KMS-11 (cell line): ENCODE data around the gene DGAT2.

Source experiments
- H2AFZ ChIP-seq: fragments of 200-600 bp; sonication (generic); 2 replicates; pipeline ENCODE4 v1.6.1; 2016; ENCODE audit warnings: antibody characterized with exemption, mixed run types, low read depth
- H3K27ac ChIP-seq: fragments of 200-600 bp; sonication (generic); 2 replicates; pipeline ENCODE4 v1.6.1; 2016; ENCODE audit warnings: mild to moderate bottlenecking, mixed run types
- H3K27me3 ChIP-seq: fragments of 200-600 bp; sonication (generic); 2 replicates; pipeline ENCODE4 v1.6.1; 2017; ENCODE audit warnings: mild to moderate bottlenecking, low read depth, mixed run types, moderate library complexity; ENCODE audit not compliant: insufficient read depth
- H3K36me3 ChIP-seq: fragments of 200-600 bp; sonication (generic); 2 replicates; pipeline ENCODE4 v1.6.1; 2017; ENCODE audit warnings: mild to moderate bottlenecking, mixed run types; ENCODE audit not compliant: insufficient read depth
- H3K4me1 ChIP-seq: fragments of 200-600 bp; sonication (generic); 2 replicates; pipeline ENCODE4 v1.6.1; 2016; ENCODE audit warnings: mild to moderate bottlenecking, low read depth, mixed run types; ENCODE audit not compliant: poor library complexity, severe bottlenecking
- H3K4me2 ChIP-seq: fragments of 200-600 bp; sonication (generic); 2 replicates; pipeline ENCODE4 v1.7.0; 2016; ENCODE audit warnings: mild to moderate bottlenecking, mixed run types
- H3K4me3 ChIP-seq: fragments of 200-600 bp; sonication (generic); IDR thresholded peaks from 2 replicates; pipeline ENCODE4 v1.6.1; 2017; ENCODE audit warnings: low read depth, low read length, mixed read lengths; ENCODE audit not compliant: insufficient read depth
- H3K79me2 ChIP-seq: fragments of 200-600 bp; sonication (generic); 2 replicates; pipeline ENCODE4 v1.6.1; 2016; ENCODE audit warnings: low read depth, mixed run types; ENCODE audit not compliant: insufficient read depth
- H3K9ac ChIP-seq: fragments of 200-600 bp; sonication (generic); 2 replicates; pipeline ENCODE4 v1.6.1; 2016; ENCODE audit warnings: mild to moderate bottlenecking, mixed run types
- H4K20me1 ChIP-seq: fragments of 200-600 bp; sonication (generic); 2 replicates; pipeline ENCODE4 v1.6.1; 2016; ENCODE audit warnings: mild to moderate bottlenecking, mixed run types; ENCODE audit not compliant: insufficient read depth
- TF ChIP-seq, protein P1 (sequence below): fragments of 200-600 bp; sonication (generic); conservative IDR thresholded peaks from 2 replicates; pipeline ENCODE4 v1.6.1; 2017; ENCODE audit warnings: low read depth, mild to moderate bottlenecking, antibody characterized with exemption, low read length, moderate library complexity, mixed read lengths

DGAT2 gene

DNA sequence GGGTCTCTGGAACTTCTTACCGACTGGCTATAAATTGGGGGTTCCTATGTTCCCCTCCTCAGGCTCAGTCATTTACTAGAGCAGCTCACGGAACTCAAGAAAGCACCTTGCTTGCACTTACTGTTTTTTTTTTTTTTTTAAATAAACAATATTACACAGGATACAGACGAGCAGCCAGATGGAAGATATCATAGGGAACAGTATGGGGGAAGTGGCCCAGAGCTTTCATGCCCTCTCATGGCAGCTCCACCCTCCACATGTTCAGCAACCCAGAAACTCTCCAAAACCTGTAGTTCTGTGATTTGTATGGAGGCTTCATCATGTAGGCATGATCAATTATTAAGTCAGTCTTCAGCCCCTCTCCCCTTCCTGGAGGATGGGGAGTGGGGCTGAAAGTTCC is 54.0 kb downstream of the DGAT2 start:
- H3K27ac ChIP-seq: no peak overlapping the region
- 0 out of 2 replicates have a peak, but pooled peaks cover 4% of the 10 kb centered on the region for H4K20me1 ChIP-seq
- no peak overlapping the region for H3K9ac ChIP-seq
- H3K4me3 ChIP-seq: no peak overlapping the region
- H3K4me1 ChIP-seq: peaks cover 77% of the 10 kb centered on the region
- TF ChIP-seq, protein P1, sequence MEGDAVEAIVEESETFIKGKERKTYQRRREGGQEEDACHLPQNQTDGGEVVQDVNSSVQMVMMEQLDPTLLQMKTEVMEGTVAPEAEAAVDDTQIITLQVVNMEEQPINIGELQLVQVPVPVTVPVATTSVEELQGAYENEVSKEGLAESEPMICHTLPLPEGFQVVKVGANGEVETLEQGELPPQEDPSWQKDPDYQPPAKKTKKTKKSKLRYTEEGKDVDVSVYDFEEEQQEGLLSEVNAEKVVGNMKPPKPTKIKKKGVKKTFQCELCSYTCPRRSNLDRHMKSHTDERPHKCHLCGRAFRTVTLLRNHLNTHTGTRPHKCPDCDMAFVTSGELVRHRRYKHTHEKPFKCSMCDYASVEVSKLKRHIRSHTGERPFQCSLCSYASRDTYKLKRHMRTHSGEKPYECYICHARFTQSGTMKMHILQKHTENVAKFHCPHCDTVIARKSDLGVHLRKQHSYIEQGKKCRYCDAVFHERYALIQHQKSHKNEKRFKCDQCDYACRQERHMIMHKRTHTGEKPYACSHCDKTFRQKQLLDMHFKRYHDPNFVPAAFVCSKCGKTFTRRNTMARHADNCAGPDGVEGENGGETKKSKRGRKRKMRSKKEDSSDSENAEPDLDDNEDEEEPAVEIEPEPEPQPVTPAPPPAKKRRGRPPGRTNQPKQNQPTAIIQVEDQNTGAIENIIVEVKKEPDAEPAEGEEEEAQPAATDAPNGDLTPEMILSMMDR: no peak
- peaks cover 33% of the 10 kb centered on the region; the same call in 1 of the 2 replicates for H3K79me2 ChIP-seq
- H3K36me3 ChIP-seq: no peaks in the 10 kb centered on the region
- no peaks in the 10 kb centered on the region for H3K27me3 ChIP-seq
- H2AFZ ChIP-seq: no peak overlapping the region
- H3K4me2 ChIP-seq: no peak overlapping the region

DNA sequence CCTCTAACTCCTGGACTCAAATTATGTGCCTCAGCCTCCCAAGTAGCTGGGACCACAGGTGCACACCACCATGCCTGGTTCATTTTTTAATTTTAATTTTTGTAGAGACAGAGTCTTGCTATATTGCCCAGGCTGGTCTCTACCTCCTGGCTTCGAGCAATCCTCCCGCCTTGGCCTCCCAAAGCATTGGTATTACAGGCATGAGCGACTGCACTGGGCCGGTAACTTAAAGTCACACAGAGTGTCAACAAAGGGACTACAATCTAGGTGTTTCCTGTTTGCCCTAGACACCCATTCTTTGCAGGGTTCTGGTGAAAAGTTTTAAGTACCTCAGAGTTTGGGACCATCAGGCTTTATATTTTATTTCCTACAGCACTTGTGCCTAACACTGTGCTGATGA is 54.8 kb downstream of the DGAT2 start:
- H3K4me2 ChIP-seq: peak overlapping the region; percentile 64; the same call in 1 of the 2 replicates
- H3K27me3 ChIP-seq: no peaks in the 10 kb centered on the region
- H3K36me3 ChIP-seq: no peaks in the 10 kb centered on the region
- H4K20me1 ChIP-seq: 0 out of 2 replicates have a peak, but pooled peaks cover 4% of the 10 kb centered on the region
- H3K4me1 ChIP-seq: peaks cover 77% of the 10 kb centered on the region
- H3K27ac ChIP-seq: peak overlapping the region; percentile 16; the same call in 1 of the 2 replicates
- H3K9ac ChIP-seq: no peak overlapping the region
- no peak overlapping the region for H3K4me3 ChIP-seq
- no peak overlapping the region for H2AFZ ChIP-seq
- peaks cover 33% of the 10 kb centered on the region; the same call in 1 of the 2 replicates for H3K79me2 ChIP-seq
- TF ChIP-seq, protein P1: no peak

DNA sequence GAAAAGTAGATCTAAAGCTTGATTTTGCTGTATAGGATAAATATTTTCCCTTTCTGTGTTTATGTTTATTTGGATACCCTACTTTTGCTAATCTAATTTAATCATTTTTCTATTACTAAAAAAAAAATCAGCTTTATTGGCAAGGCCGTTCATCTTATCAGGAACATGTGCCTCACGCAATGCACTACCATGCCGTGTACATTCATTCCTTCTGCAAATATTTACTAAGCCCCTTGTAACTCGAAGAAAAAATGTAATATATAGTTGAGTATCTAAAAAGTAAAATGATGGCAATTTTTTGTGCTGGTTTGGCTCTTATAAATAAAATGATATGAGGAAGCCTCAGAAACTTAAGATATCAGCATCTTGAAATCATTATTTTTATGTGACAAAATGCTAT is 55.4 kb downstream of the DGAT2 start:
- Histone ChIP-seq H3K36me3 (no peaks in the 10 kb centered on the region), H3K4me3 (no peak overlapping the region), H3K27ac (peak overlapping the region; percentile 16; the same call in 1 of the 2 replicates), H2AFZ (no peak overlapping the region), H3K4me1 (peaks cover 72% of the 10 kb centered on the region), H4K20me1 (0 out of 2 replicates have a peak, but pooled peaks cover 4% of the 10 kb centered on the region), H3K79me2 (peaks cover 33% of the 10 kb centered on the region; the same call in 1 of the 2 replicates), H3K9ac (no peak overlapping the region), H3K27me3 (no peaks in the 10 kb centered on the region), H3K4me2 (peak overlapping the region; percentile 64)
- TF ChIP-seq, protein P1: no peak

DNA sequence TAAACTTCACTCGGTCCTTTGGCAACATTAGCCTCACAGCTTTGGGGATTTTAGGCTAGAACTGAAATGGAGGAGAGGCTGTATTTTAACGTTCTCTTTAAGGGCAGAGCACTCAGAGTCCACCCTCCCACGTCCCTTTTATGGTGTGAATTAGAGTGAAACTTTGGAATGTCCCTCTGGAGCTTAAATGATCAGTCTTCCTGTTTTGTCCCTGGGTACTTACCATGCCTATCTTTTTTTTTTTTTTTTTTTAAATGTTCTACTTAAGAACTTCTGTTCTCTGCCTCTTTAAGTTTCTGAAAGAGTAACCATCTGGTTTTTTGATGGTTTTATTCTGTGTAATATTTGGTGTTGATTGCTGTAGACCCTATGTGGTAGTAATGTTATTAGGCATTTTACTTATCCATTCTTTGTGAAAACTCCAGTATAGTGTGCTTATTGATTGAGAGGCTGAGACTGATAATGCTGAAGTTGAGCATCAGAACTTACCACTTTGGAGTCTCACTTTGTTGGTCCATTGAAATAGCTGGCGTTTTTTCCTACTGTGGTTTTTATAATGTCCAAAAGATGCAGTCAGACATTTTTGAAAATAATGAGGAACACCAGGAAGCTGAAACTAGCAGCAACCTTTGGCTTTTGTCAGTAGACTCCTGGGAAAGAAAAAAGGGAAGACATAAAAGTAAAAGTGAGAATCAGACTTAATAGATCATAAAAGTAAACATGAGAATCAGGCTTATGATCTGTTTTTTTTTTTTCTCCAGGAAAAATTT is 58.1 kb downstream of the DGAT2 start:
- no peak overlapping the region for H3K9ac ChIP-seq
- no peak overlapping the region for H2AFZ ChIP-seq
- no peaks in the 10 kb centered on the region for H3K27me3 ChIP-seq
- no peaks in the 10 kb centered on the region for H3K36me3 ChIP-seq
- peaks cover 49% of the 10 kb centered on the region for H3K4me1 ChIP-seq
- no peak overlapping the region for H3K4me3 ChIP-seq
- no peak overlapping the region for H3K4me2 ChIP-seq
- TF ChIP-seq, protein P1: no peak
- peaks cover 28% of the 10 kb centered on the region; the same call in 1 of the 2 replicates for H3K79me2 ChIP-seq
- no peak overlapping the region for H3K27ac ChIP-seq
- H4K20me1 ChIP-seq: 0 out of 2 replicates have a peak, but pooled peaks cover 4% of the 10 kb centered on the region
